ENCODE data around the gene PLEK2. TPM values are rescaled to one million over a fixed set of nuclear protein-coding genes. Genes with fewer than 3 reads are reported as not detected.

The PLEK2 gene
- polyA plus RNA-seq, result not detected in 2 replicates

GRCh38 chr14:67411820-67412421 lies at the start of gene PLEK2:
Gene PLEK2, minus strand, starts transcription at chr14:67412165. Its CDS starts 106 bp downstream, at chr14:67412059.

GRCh38 chr14:67359775-67360469 lies 52.0 kb downstream of the PLEK2 start, which contains the start of the genes ATP6V1D and EIF2S1:
Gene ATP6V1D, minus strand, starts transcription at chr14:67359804. Its CDS starts 106 bp downstream, at chr14:67359698.
Gene EIF2S1, plus strand, starts transcription at chr14:67360328. Its CDS starts 4,440 bp downstream, at chr14:67364768.

Other genes with a start within 250 kb of the PLEK2 start
- 0.38 TPM in 1 of 2 replicates, not detected in the other for gene GARIN2, start 222.7 kb downstream of the PLEK2 start, polyA plus RNA-seq
- gene PALS1, start 170.7 kb downstream of the PLEK2 start, polyA plus RNA-seq, result 12.0 and 12.4 TPM in 2 replicates
- gene ATP6V1D, start 52.4 kb downstream of the PLEK2 start, polyA plus RNA-seq, result 475 and 827 TPM in 2 replicates
- gene EIF2S1, start 51.8 kb downstream of the PLEK2 start, polyA plus RNA-seq, result 203 and 226 TPM in 2 replicates
- gene TMEM229B, start 76.6 kb upstream of the PLEK2 start, polyA plus RNA-seq, result 1.2 and 2.0 TPM in 2 replicates
- gene PLEKHH1, start 121.1 kb upstream of the PLEK2 start, polyA plus RNA-seq, result 3.3 and 4.6 TPM in 2 replicates
- gene PIGH, start 188.1 kb upstream of the PLEK2 start, polyA plus RNA-seq, result 56.1 and 69.2 TPM in 2 replicates
- gene ARG2, start 207.8 kb upstream of the PLEK2 start, polyA plus RNA-seq, result 40.1 and 51.2 TPM in 2 replicates